Mammary epithelial cell (primary cell): ENCODE measurements around the gene CDKN1C.

ENCODE experiments used
- CTCF ChIP-seq, 2 donors: IDR thresholded peaks in 1 of 2; conservative IDR thresholded peaks in 1 of 2; 2 replicates each; pipeline ENCODE4 v1.5.1; 2011 to 2012; ENCODE audit warnings: inconsistent platforms in 2 of 2, low read length in 2 of 2, mild to moderate bottlenecking in 2 of 2, control low read depth in 1 of 2, low read depth in 1 of 2; ENCODE audit not compliant: insufficient read depth in 1 of 2; ENCODE audit errors: extremely low read depth in 1 of 2
- EZH2 ChIP-seq: IDR thresholded peaks from 2 replicates; pipeline ENCODE4 v1.6.1; 2012; ENCODE audit warnings: low read length, inconsistent platforms, borderline replicate concordance

DNA sequence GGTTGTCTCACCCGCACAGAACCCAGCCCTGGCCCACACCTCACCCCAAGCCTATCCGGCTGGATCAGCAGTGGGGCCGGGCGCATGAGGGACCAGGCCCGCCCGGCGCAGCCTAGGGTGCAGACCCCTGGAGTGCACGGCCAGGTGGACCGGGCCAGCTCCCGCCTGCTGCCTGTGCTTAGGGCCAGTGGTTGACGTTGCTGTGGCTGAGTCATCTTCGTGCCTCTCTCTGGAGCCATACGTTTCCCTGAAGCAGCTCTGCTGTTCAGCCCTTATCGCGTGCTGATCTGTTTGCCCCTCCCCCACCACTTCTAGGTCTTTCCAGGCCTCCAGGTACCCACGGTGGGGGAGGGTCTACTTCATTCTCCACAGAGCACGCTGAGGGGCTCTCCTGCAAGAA, 39.5 kb downstream of the CDKN1C start:
- TF ChIP-seq CTCF (conservative IDR thresholded peaks at IDR 0.05 in 1 of 2, IDR thresholded peaks at IDR 0.05 in 1 of 2; ENCODE audit: extremely low read depth in 1 of 2, insufficient read depth in 1 of 2, low read depth in 1 of 2, low read length in 2 of 2) (no peak), EZH2 (no peak)
